ENCODE measurements around the gene AGAP1. TPM values are rescaled to one million over a fixed set of nuclear protein-coding genes. Genes with fewer than 3 reads are reported as not detected.

AGAP1 gene
- total and polyA plus RNA-seq, 10 donors, result 1.1 to 26.6 (median 11.3) TPM

GRCh38 chr2:235754357-235755207, 260.7 kb downstream of the AGAP1 start:
- H3K27ac ChIP-seq, result no peak overlapping the region
- H3K4me3 ChIP-seq, result no peak overlapping the region
- no peaks in the 10 kb centered on the region for H3K27me3 ChIP-seq (replicated peaks in 1 of 7)
- peaks cover 0 to 25% (median 0%) of the 10 kb centered on the region in 6 donors for H3K36me3 ChIP-seq
- 86 to 91% (median 90%) methylated on average over 17 to 21 of the region's 21 CpGs for WGBS, 5 donors
- no peak for DNase-seq
- no peaks in the 10 kb centered on the region for H3K4me1 ChIP-seq
- TF ChIP-seq POLR2AphosphoS5 (IDR thresholded peaks at IDR 0.05), result no peak
- TF ChIP-seq POLR2A (IDR thresholded peaks at IDR 0.05), result no peak
- no peak for TF ChIP-seq CTCF (IDR thresholded peaks at IDR 0.05 in 8 of 11, conservative IDR thresholded peaks at IDR 0.05 in 3 of 11)
- intact Hi-C loops (cut with DNase I; ENCODE audit: low total_unique reads), result no loop called here
- no peaks in the 10 kb centered on the region for H3K9me3 ChIP-seq

- no peaks in the 10 kb centered on the region for H3K4me1 ChIP-seq
- H3K27me3 ChIP-seq (replicated peaks in 1 of 7), result no peaks in the 10 kb centered on the region
- H3K9me3 ChIP-seq, result no peaks in the 10 kb centered on the region
- no peak for TF ChIP-seq POLR2AphosphoS5 (IDR thresholded peaks at IDR 0.05)
- no peak for TF ChIP-seq CTCF (IDR thresholded peaks at IDR 0.05 in 8 of 11, conservative IDR thresholded peaks at IDR 0.05 in 3 of 11)
- TF ChIP-seq POLR2A (IDR thresholded peaks at IDR 0.05), result no peak
- DNase-seq, result no peak
- no peak overlapping the region for H3K27ac ChIP-seq
- H3K36me3 ChIP-seq, result peaks cover 0 to 12% (median 0%) of the 10 kb centered on the region in 6 donors
- intact Hi-C loops (cut with DNase I; ENCODE audit: low total_unique reads), result no loop called here
- 78 to 89% (median 86%) methylated on average over 10 of the region's 10 CpGs for WGBS, 5 donors
- no peak overlapping the region for H3K4me3 ChIP-seq
These were observed 262.6 kb downstream of the AGAP1 start for GRCh38 chr2:235756491-235756890.

- Histone ChIP-seq H3K36me3 (peaks cover 0 to 5% (median 0%) of the 10 kb centered on the region in 6 donors), H3K9me3 (no peaks in the 10 kb centered on the region), H3K27ac (no peak overlapping the region), H3K4me1 (no peaks in the 10 kb centered on the region), H3K27me3 (replicated peaks in 1 of 7) (no peaks in the 10 kb centered on the region), H3K4me3 (no peak overlapping the region)
- 81 to 87% (median 86%) methylated on average over 6 of the region's 6 CpGs for WGBS, 5 donors
- DNase-seq, result no peak
- no peak for TF ChIP-seq CTCF (IDR thresholded peaks at IDR 0.05 in 8 of 11, conservative IDR thresholded peaks at IDR 0.05 in 3 of 11)
- TF ChIP-seq POLR2AphosphoS5 (IDR thresholded peaks at IDR 0.05), result no peak
- no peak for TF ChIP-seq POLR2A (IDR thresholded peaks at IDR 0.05)
- intact Hi-C loops (cut with DNase I; ENCODE audit: low total_unique reads), result no loop called here
These were observed 263.4 kb downstream of the AGAP1 start for GRCh38 chr2:235757212-235757611.

DNA sequence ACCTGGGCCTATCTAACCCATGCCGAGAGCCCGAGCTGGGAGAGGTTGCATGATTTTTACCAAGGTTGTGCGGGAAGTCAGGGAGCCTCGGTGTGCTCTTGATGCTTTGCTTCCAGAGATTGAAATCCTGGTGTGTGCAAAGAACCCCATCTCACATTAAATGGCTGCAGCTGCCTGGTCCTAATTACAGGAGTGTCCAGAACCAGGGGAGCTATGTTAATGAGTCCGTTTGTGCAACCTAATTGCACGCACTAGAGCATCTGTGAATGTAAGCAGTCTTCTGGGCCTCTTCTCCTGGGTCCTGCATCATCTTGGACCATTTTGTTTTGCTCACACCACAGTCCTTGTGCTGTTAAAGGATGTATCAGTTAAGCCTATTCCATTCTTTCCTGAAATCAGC, 263.8 kb downstream of the AGAP1 start:
- Histone ChIP-seq H3K4me3 (no peak overlapping the region), H3K9me3 (no peaks in the 10 kb centered on the region), H3K27me3 (replicated peaks in 1 of 7) (no peaks in the 10 kb centered on the region), H3K4me1 (no peaks in the 10 kb centered on the region), H3K36me3 (peaks cover 0 to 2% (median 0%) of the 10 kb centered on the region in 6 donors), H3K27ac (no peak overlapping the region)
- no peak for DNase-seq
- WGBS, 5 donors, result 89 to 93% (median 91%) methylated on average over 6 of the region's 6 CpGs
- intact Hi-C loops (cut with DNase I; ENCODE audit: low total_unique reads), result no loop called here
- TF ChIP-seq CTCF (IDR thresholded peaks at IDR 0.05 in 8 of 11, conservative IDR thresholded peaks at IDR 0.05 in 3 of 11) (no peak), POLR2AphosphoS5 (IDR thresholded peaks at IDR 0.05) (no peak), POLR2A (IDR thresholded peaks at IDR 0.05) (no peak)

Measured in spleen (tissue), 11 donors.